K562 (cell line): ENCODE data around the gene PDE2A.

Experiments
- CBX2 ChIP-seq: fragments of 200-600 bp; sonication (generic); IDR thresholded peaks from one replicate; pipeline ENCODE4 v1.6.1; 2012; ENCODE audit warnings: mild to moderate bottlenecking, low read length, inconsistent platforms; ENCODE audit not compliant: insufficient read depth, poor library complexity, severe bottlenecking
- FOS ChIP-seq: IDR thresholded peaks from 3 replicates; pipeline ENCODE4 v1.6.1; 2011; ENCODE audit not compliant: insufficient read length; ENCODE audit errors: extremely low read depth
- POLR2AphosphoS5 ChIP-seq: IDR thresholded peaks from 2 replicates; pipeline ENCODE4 v1.6.1; 2011; ENCODE audit warnings: mild to moderate bottlenecking, low read depth, low read length, moderate library complexity; ENCODE audit not compliant: control insufficient read depth, insufficient read depth
- TEAD1 ChIP-seq, 2 experiments: fragments of 450-650 bp in 1 of 2; sonication (generic) in 1 of 2; formaldehyde crosslinking; IDR thresholded peaks; 2 replicates each; pipeline versions ENCODE4 v1.4.0 to v1.8.0; 2020 to 2022; ENCODE audit warnings: mild to moderate bottlenecking in 2 of 2, missing genetic modification reagents in 1 of 2

GRCh38 chr11:72579816-72580641 lies 94.2 kb downstream of the PDE2A start:
- TF ChIP-seq CBX2 (no peak), FOS (no peak), POLR2AphosphoS5 (no peak), TEAD1 (CRISPR knock-in tag; IDR thresholded peaks at IDR 0.05) (no peak)
